ENCODE data around the gene SMAD4. TPM values are rescaled to one million over a fixed set of nuclear protein-coding genes. Genes with fewer than 3 reads are reported as not detected.
"Not testable (repeated sequence)": the region's sequence is repeated elsewhere in the genome, so short reads cannot be mapped to it uniquely, and the experiment has no call there.

Gene SMAD4
- total and polyA plus RNA-seq, 2 donors (not counting 3 experiments of a cell fraction or from before 2014, with no cell fraction given): 63.5 to 82.8 TPM

- no TSS peak for BruUV-seq (replicated peaks)
- Histone ChIP-seq H3K4me2 (ENCODE audit: insufficient read depth, low read length) (no peak overlapping the region), H3K27me3 (ENCODE audit: control insufficient read depth in 2 of 2, insufficient read depth in 2 of 2, low read length in 2 of 2) (no peaks in the 10 kb centered on the region), H3K27ac (ENCODE audit: insufficient read depth, low read depth, low read length) (no peak overlapping the region), H3K9me1 (replicated peaks; ENCODE audit: control insufficient read depth, extremely low read depth, insufficient read depth, low read length) (no peaks in the 10 kb centered on the region), H3K36me3 (ENCODE audit: control insufficient read depth in 2 of 2, extremely low read depth in 1 of 2, insufficient read depth in 2 of 2, low read length in 2 of 2) (no peaks in the 10 kb centered on the region), H3K9me3 (replicated peaks; ENCODE audit: control insufficient read depth, insufficient read depth, low read length) (no peaks in the 10 kb centered on the region), H4K20me1 (replicated peaks; ENCODE audit: control insufficient read depth, extremely low read depth, insufficient read depth, low read length) (no peaks in the 10 kb centered on the region), H3K4me1 (ENCODE audit: control insufficient read depth, extremely low read depth, insufficient read depth, low read length) (peaks cover 9% of the 10 kb centered on the region), H3K9ac (replicated peaks; ENCODE audit: extremely low read depth, insufficient read depth, low read length) (no peak overlapping the region), H3K4me3 (replicated peaks in 1 of 3; ENCODE audit: insufficient read depth in 1 of 3, low read depth in 1 of 3, low read length in 3 of 3) (no peak overlapping the region), H3K79me2 (ENCODE audit: control insufficient read depth, insufficient read depth, low read length) (no peaks in the 10 kb centered on the region), H2AFZ (ENCODE audit: low read depth, low read length) (no peak overlapping the region)
- TF ChIP-seq POLR2A (IDR thresholded peaks at IDR 0.05; ENCODE audit: low read depth, low read length): no peak
- no peak for TF ChIP-seq JUN (IDR thresholded peaks at IDR 0.05; ENCODE audit: borderline replicate concordance, insufficient read depth, insufficient read length, low read depth)
- TF ChIP-seq, protein P1, sequence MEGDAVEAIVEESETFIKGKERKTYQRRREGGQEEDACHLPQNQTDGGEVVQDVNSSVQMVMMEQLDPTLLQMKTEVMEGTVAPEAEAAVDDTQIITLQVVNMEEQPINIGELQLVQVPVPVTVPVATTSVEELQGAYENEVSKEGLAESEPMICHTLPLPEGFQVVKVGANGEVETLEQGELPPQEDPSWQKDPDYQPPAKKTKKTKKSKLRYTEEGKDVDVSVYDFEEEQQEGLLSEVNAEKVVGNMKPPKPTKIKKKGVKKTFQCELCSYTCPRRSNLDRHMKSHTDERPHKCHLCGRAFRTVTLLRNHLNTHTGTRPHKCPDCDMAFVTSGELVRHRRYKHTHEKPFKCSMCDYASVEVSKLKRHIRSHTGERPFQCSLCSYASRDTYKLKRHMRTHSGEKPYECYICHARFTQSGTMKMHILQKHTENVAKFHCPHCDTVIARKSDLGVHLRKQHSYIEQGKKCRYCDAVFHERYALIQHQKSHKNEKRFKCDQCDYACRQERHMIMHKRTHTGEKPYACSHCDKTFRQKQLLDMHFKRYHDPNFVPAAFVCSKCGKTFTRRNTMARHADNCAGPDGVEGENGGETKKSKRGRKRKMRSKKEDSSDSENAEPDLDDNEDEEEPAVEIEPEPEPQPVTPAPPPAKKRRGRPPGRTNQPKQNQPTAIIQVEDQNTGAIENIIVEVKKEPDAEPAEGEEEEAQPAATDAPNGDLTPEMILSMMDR (IDR thresholded peaks at IDR 0.05; ENCODE audit: extremely low read depth in 1 of 2, insufficient read depth in 1 of 2, low read depth in 1 of 2, low read length in 2 of 2): peak; percentile 87 to 98
- no peak for TF ChIP-seq FOS (IDR thresholded peaks at IDR 0.05; ENCODE audit: borderline replicate concordance, insufficient read depth, low read length)
- TF ChIP-seq POLR2AphosphoS5 (IDR thresholded peaks at IDR 0.05; ENCODE audit: insufficient read depth, low read depth, low read length): no peak
- no peak for TF ChIP-seq MYC (IDR thresholded peaks at IDR 0.05; ENCODE audit: low read depth, low read length)
- no peak for TF ChIP-seq MAX (IDR thresholded peaks at IDR 0.05; ENCODE audit: insufficient read depth, insufficient read length)
- ChIA-PET CTCF (interaction anchor here (0.6 to 2.1 kb wide), 9 partner anchors 11 to 842 kb away, joined by 3 to 14 read pairs (median 4); partner anchors contain the start of gene MEX3C), POLR2A (no interaction called here)
- DNase-seq (ENCODE audit: low read depth, low spot score) (peak; percentile 20), FAIRE-seq (no peak)
- dilution Hi-C loops (cut with MboI; ENCODE audit: extremely low pct_ligation_motif_present, low sequenced_read_pairs) (no loop called here), intact Hi-C loops (cut with micrococcal nuclease) (loop anchor here (1.0 kb wide), 2 partner anchors 274 to 290 kb away; partner anchors contain the start of gene MRO)
These were observed 80.2 kb downstream of the SMAD4 start for GRCh38 chr18:51110073-51110797.

DNA sequence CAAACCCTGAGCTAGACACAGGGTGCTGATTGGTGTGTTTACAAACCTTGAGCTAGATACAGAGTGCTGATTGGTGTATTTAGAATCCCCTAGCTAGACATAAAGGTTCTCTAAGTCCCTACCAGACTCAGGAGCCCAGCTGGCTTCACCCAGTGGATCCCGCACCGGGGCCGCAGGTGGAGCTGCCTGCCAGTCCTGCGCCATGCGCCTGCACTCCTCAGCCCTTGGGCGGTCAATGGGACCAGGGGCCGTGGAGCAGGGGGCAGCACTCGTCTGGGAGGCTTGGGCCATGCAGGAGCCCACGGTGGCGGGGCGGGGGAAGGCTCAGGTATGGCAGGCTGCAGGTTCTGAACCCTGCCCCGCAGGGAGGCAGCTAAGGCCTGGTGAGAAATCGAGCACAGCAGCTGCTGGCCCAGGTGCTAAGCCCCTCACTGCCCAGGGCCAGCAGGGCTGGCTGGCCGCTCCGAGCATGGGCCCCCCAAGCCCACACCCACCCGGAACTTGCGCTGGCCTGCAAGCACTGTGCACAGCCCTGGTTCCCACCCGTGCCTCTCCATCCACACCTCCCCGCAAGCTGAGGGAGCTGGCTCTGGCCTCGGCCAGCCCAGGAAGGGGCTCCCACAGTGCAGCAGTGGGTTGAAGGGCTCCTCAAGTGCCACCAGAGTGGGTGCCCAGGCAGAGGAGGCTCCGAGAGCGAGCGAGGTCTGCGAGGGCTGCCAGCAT, 81.8 kb downstream of the SMAD4 start:
- H3K4me1 ChIP-seq (ENCODE audit: control insufficient read depth, extremely low read depth, insufficient read depth, low read length); H3K9me1 ChIP-seq (replicated peaks; ENCODE audit: control insufficient read depth, extremely low read depth, insufficient read depth, low read length); H3K4me3 ChIP-seq (replicated peaks in 1 of 3; ENCODE audit: insufficient read depth in 1 of 3, low read depth in 1 of 3, low read length in 3 of 3); H4K20me1 ChIP-seq (replicated peaks; ENCODE audit: control insufficient read depth, extremely low read depth, insufficient read depth, low read length); H3K27ac ChIP-seq (ENCODE audit: insufficient read depth, low read depth, low read length); FAIRE-seq; H3K27me3 ChIP-seq (ENCODE audit: control insufficient read depth in 2 of 2, insufficient read depth in 2 of 2, low read length in 2 of 2); H3K9ac ChIP-seq (replicated peaks; ENCODE audit: extremely low read depth, insufficient read depth, low read length); POLR2A ChIA-PET; BruUV-seq (replicated peaks); DNase-seq (ENCODE audit: low read depth, low spot score); intact Hi-C loops (cut with micrococcal nuclease); H3K36me3 ChIP-seq (ENCODE audit: control insufficient read depth in 2 of 2, extremely low read depth in 1 of 2, insufficient read depth in 2 of 2, low read length in 2 of 2); H3K79me2 ChIP-seq (ENCODE audit: control insufficient read depth, insufficient read depth, low read length); H3K9me3 ChIP-seq (replicated peaks; ENCODE audit: control insufficient read depth, insufficient read depth, low read length); H2AFZ ChIP-seq (ENCODE audit: low read depth, low read length); H3K4me2 ChIP-seq (ENCODE audit: insufficient read depth, low read length); dilution Hi-C loops (cut with MboI; ENCODE audit: extremely low pct_ligation_motif_present, low sequenced_read_pairs): not testable (repeated sequence)
- CTCF ChIA-PET: interaction anchor here (0.8 to 2.1 kb wide), 2 partner anchors 22 to 292 kb away, joined by 4 to 6 read pairs; partner anchors contain the start of gene MRO

DNA sequence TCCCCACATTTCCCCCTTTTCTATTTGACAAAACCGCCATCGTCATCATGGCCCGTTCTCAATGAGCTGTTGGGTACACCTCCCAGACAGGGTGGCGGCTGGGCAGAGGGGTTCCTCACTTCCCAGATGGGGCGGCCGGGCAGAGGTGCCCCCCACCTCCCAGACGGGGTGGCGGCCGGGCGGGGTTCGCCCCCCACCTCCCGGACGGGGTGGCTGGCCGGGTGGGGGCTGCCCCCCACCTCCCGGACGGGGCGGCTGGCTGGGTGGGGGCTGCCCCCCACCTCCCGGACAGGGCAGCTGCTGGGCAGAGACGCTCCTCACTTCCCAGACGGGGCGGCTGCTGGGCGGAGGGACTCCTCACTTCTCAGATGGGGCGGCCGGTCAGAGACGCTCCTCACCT, 87.0 kb downstream of the SMAD4 start:
- DNase-seq (ENCODE audit: low read depth, low spot score); CTCF ChIA-PET; H2AFZ ChIP-seq (ENCODE audit: low read depth, low read length); intact Hi-C loops (cut with micrococcal nuclease); H3K9me1 ChIP-seq (replicated peaks; ENCODE audit: control insufficient read depth, extremely low read depth, insufficient read depth, low read length); POLR2A ChIA-PET; H3K9ac ChIP-seq (replicated peaks; ENCODE audit: extremely low read depth, insufficient read depth, low read length); FAIRE-seq; H3K36me3 ChIP-seq (ENCODE audit: control insufficient read depth in 2 of 2, extremely low read depth in 1 of 2, insufficient read depth in 2 of 2, low read length in 2 of 2); H3K27me3 ChIP-seq (ENCODE audit: control insufficient read depth in 2 of 2, insufficient read depth in 2 of 2, low read length in 2 of 2); H3K27ac ChIP-seq (ENCODE audit: insufficient read depth, low read depth, low read length); H3K4me2 ChIP-seq (ENCODE audit: insufficient read depth, low read length); BruUV-seq (replicated peaks); H3K79me2 ChIP-seq (ENCODE audit: control insufficient read depth, insufficient read depth, low read length); H3K4me3 ChIP-seq (replicated peaks in 1 of 3; ENCODE audit: insufficient read depth in 1 of 3, low read depth in 1 of 3, low read length in 3 of 3); H3K9me3 ChIP-seq (replicated peaks; ENCODE audit: control insufficient read depth, insufficient read depth, low read length); H4K20me1 ChIP-seq (replicated peaks; ENCODE audit: control insufficient read depth, extremely low read depth, insufficient read depth, low read length); dilution Hi-C loops (cut with MboI; ENCODE audit: extremely low pct_ligation_motif_present, low sequenced_read_pairs); H3K4me1 ChIP-seq (ENCODE audit: control insufficient read depth, extremely low read depth, insufficient read depth, low read length): not testable (repeated sequence)
